GM19372 (cell line): ENCODE results near the gene TLR5.
"Not testable (repeated sequence)": the region's sequence is repeated elsewhere in the genome, so short reads cannot be mapped to it uniquely, and the experiment has no call there.

ENCODE experiments used
- ATAC-seq: cut with Tn5 transposase; IDR thresholded peaks from one replicate; pipeline ENCODE4 v1.9.1; 2021; ENCODE audit warnings: mild to moderate bottlenecking, low read depth, moderate library complexity; ENCODE audit not compliant: unreplicated experiment

Gene TLR5

GRCh38 chr1:223142795-223143536 is at the start of gene TLR5:
Gene TLR5, minus strand, starts transcription at chr1:223143248. Its CDS starts 30,217 bp downstream, at chr1:223113031.
- ATAC-seq: peak; percentile 85

- ATAC-seq: peak; percentile 55
These were observed 47.1 kb upstream of the TLR5 start for GRCh38 chr1:223189903-223190724.

- ATAC-seq: no peak
These were observed 46.5 kb upstream of the TLR5 start for GRCh38 chr1:223189525-223189902.

GRCh38 chr1:223188618-223189356 is 45.7 kb upstream of the TLR5 start:
- no peak for ATAC-seq

- no peak for ATAC-seq
These were observed 43.8 kb upstream of the TLR5 start for GRCh38 chr1:223186800-223187199.

- ATAC-seq: no peak
These were observed 40.3 kb upstream of the TLR5 start for GRCh38 chr1:223183268-223183862.

- ATAC-seq: peak; percentile 59
These were observed 37.8 kb upstream of the TLR5 start for GRCh38 chr1:223180731-223181321.

GRCh38 chr1:223179786-223180185 is 36.7 kb upstream of the TLR5 start:
- ATAC-seq: no peak

- ATAC-seq: no peak
These were observed 36.2 kb upstream of the TLR5 start for GRCh38 chr1:223179280-223179679.

GRCh38 chr1:223177681-223178080 is 34.6 kb upstream of the TLR5 start:
- ATAC-seq: no peak

GRCh38 chr1:223176437-223176836 is 33.4 kb upstream of the TLR5 start:
- no peak for ATAC-seq

- no peak for ATAC-seq
These were observed 32.6 kb upstream of the TLR5 start for GRCh38 chr1:223175633-223176032.

GRCh38 chr1:223175032-223175431 is 32.0 kb upstream of the TLR5 start:
- ATAC-seq: no peak

GRCh38 chr1:223169458-223169857 is 26.4 kb upstream of the TLR5 start:
- not testable (repeated sequence) for ATAC-seq

- ATAC-seq: no peak
These were observed 18.3 kb upstream of the TLR5 start for GRCh38 chr1:223161321-223161720.

GRCh38 chr1:223156343-223156742 is 13.3 kb upstream of the TLR5 start:
- no peak for ATAC-seq

GRCh38 chr1:223155153-223155552 is 12.1 kb upstream of the TLR5 start:
- no peak for ATAC-seq

- ATAC-seq: no peak
These were observed 10.4 kb upstream of the TLR5 start for GRCh38 chr1:223153177-223154119.

- ATAC-seq: no peak
These were observed 9.4 kb upstream of the TLR5 start for GRCh38 chr1:223152399-223152798.
